CD4-positive, alpha-beta T cell (primary cell): Measurements from ENCODE around the gene PTPRF. TPM values are rescaled to one million over a fixed set of nuclear protein-coding genes. Genes with fewer than 3 reads are reported as not detected.

ENCODE experiments used
- ATAC-seq: fragments of 200-7000 bp; cut with Tn5 transposase; one replicate; pipeline ENCODE4 v1.10.0; 2022; ENCODE audit warnings: mild to moderate bottlenecking; ENCODE audit not compliant: poor library complexity
- CTCF ChIA-PET: fragments of 350-600 bp; sonication (Branson Sonifier 250); formaldehyde crosslinking; loops from one replicate; lab custom pipeline; 2021; ENCODE audit warnings: antibody characterized with exemption, inconsistent platforms; lab: Charles Lee
- POLR2A ChIA-PET: fragments of 350-600 bp; sonication (Branson Sonifier 250); formaldehyde crosslinking; loops from one replicate; lab custom pipeline; 2021; ENCODE audit warnings: antibody characterized with exemption, inconsistent platforms; lab: Charles Lee
- DNase-seq, 14 experiments: peaks; one replicate each; pipeline ENCODE4 v3.0.0-alpha.2; 2013 to 2020; ENCODE audit warnings: mixed read lengths in 2 of 14
- H3K27ac ChIP-seq, 2 donors: one replicate each; pipeline versions ENCODE4 v1.5.1 to v1.7.0; 2013; ENCODE audit warnings: low read length in 2 of 2, low read depth in 1 of 2, mild to moderate bottlenecking in 1 of 2
- H3K27me3 ChIP-seq, 2 experiments: 1 replicate in 1 of 2; 2 replicates in 1 of 2; pipeline versions ENCODE4 v1.6.1 to v1.7.0; 2013; ENCODE audit warnings: low read length in 2 of 2, control low read depth in 1 of 2, mild to moderate bottlenecking in 1 of 2, moderate library complexity in 1 of 2; ENCODE audit not compliant: insufficient read depth in 2 of 2, control insufficient read depth in 1 of 2
- H3K36me3 ChIP-seq: one replicate; pipeline ENCODE4 v1.6.1; 2013; ENCODE audit warnings: low read length, control low read depth; ENCODE audit not compliant: insufficient read depth
- H3K4me1 ChIP-seq: one replicate; pipeline ENCODE4 v1.6.1; 2013; ENCODE audit warnings: low read length, control low read depth; ENCODE audit not compliant: insufficient read depth
- H3K4me3 ChIP-seq: one replicate; pipeline ENCODE4 v1.5.1; 2013; ENCODE audit warnings: mild to moderate bottlenecking, low read length, moderate library complexity
- H3K9me3 ChIP-seq, 2 experiments: 1 replicate in 1 of 2; 2 replicates in 1 of 2; pipeline versions ENCODE4 v1.6.1 to v1.7.0; 2013; ENCODE audit warnings: low read length in 2 of 2, mild to moderate bottlenecking in 2 of 2, control low read depth in 1 of 2, moderate library complexity in 1 of 2; ENCODE audit not compliant: control insufficient read depth in 1 of 2, insufficient read depth in 1 of 2
- H3K27ac Mint-ChIP-seq: one replicate; pipeline ENCODE4 v1.8.0; 2020; ENCODE audit warnings: mixed read lengths
- H3K27me3 Mint-ChIP-seq: one replicate; pipeline ENCODE4 v1.8.0; 2021; ENCODE audit warnings: mixed read lengths
- H3K36me3 Mint-ChIP-seq: one replicate; pipeline ENCODE4 v1.8.0; 2021; ENCODE audit warnings: low read depth, mixed read lengths
- H3K4me1 Mint-ChIP-seq: one replicate; pipeline ENCODE4 v1.8.0; 2021; ENCODE audit warnings: low read depth, mixed read lengths
- H3K4me3 Mint-ChIP-seq: one replicate; pipeline ENCODE4 v1.8.0; 2020; ENCODE audit warnings: mild to moderate bottlenecking, mixed read lengths
- H3K9me3 Mint-ChIP-seq: one replicate; pipeline ENCODE4 v1.8.0; 2020; ENCODE audit warnings: mixed read lengths
- CTCF ChIP-seq: fragments of 200-600 bp; IDR thresholded peaks from one replicate; pipeline ENCODE4 v1.8.0; 2022; ENCODE audit warnings: antibody characterized with exemption, mild to moderate bottlenecking
- intact Hi-C, 2 experiments: fragments of 100-400 bp; cut with DNase I in 1 of 2; cut with micrococcal nuclease in 1 of 2; formaldehyde crosslinking; loops; one replicate each; pipeline versions ENCODE4 v1.15.1 to v1.9.0; 2023 to 2025; cut with DNase I, micrococcal nuclease
- total RNA-seq, 174 experiments: library from RNA in 2 of 174; stranded (reverse) in 2 of 174; gene quantifications; one replicate each; pipeline ENCODE4 v1.2.3 and lab custom pipeline; 2021 to 2026

The PTPRF gene
- total RNA-seq, 2 experiments from 2014 or later = 0.14 TPM

- Histone ChIP-seq H3K4me1 (no peaks in the 10 kb centered on the region), H3K36me3 (no peaks in the 10 kb centered on the region), H3K4me3 (no peak overlapping the region), H3K27me3 (peaks cover 0 to 3% of the 10 kb centered on the region in 2 experiments), H3K9me3 (no peaks in the 10 kb centered on the region), H3K27ac (no peak overlapping the region)
- TF ChIP-seq CTCF = no peak
- Mint-ChIP-seq H3K36me3 (no peaks in the 10 kb centered on the region), H3K4me1 (no peaks in the 10 kb centered on the region), H3K4me3 (no peak overlapping the region), H3K27me3 (peaks cover under 1% of the 10 kb centered on the region), H3K9me3 (no peaks in the 10 kb centered on the region), H3K27ac (no peak overlapping the region)
- intact Hi-C loops = no loop called here
- POLR2A ChIA-PET = no interaction called here
- CTCF ChIA-PET = no interaction called here
- no peak for DNase-seq
- ATAC-seq = no peak
Observed at GRCh38 chr1:43538143-43538487, 7.4 kb downstream of the PTPRF start.

- no peaks in the 10 kb centered on the region for H3K36me3 Mint-ChIP-seq
- no peaks in the 10 kb centered on the region for H3K36me3 ChIP-seq
- H3K4me3 ChIP-seq = no peak overlapping the region
- no peaks in the 10 kb centered on the region for H3K4me1 Mint-ChIP-seq
- intact Hi-C loops = no loop called here
- TF ChIP-seq CTCF = no peak
- ChIA-PET POLR2A (interaction anchor here (2.0 kb wide), 1 partner anchor 9 kb away, joined by 4 read pairs; no protein-coding TSS in a partner anchor), CTCF (no interaction called here)
- no peaks in the 10 kb centered on the region for H3K27me3 Mint-ChIP-seq
- no peak for ATAC-seq
- H3K4me1 ChIP-seq = no peaks in the 10 kb centered on the region
- H3K4me3 Mint-ChIP-seq = no peak overlapping the region
- no peaks in the 10 kb centered on the region for H3K9me3 Mint-ChIP-seq
- no peak for DNase-seq
- H3K27ac ChIP-seq = no peak overlapping the region
- H3K9me3 ChIP-seq = no peaks in the 10 kb centered on the region
- H3K27me3 ChIP-seq = no peaks in the 10 kb centered on the region
- no peak overlapping the region for H3K27ac Mint-ChIP-seq
Observed at GRCh38 chr1:43538969-43539368, 8.3 kb downstream of the PTPRF start.

GRCh38 chr1:43539726-43540434 is 9.2 kb downstream of the PTPRF start:
- DNase-seq (no peak), ATAC-seq (no peak)
- Histone ChIP-seq H3K4me3 (no peak overlapping the region), H3K9me3 (no peaks in the 10 kb centered on the region), H3K4me1 (no peaks in the 10 kb centered on the region), H3K27ac (no peak overlapping the region), H3K27me3 (no peaks in the 10 kb centered on the region), H3K36me3 (no peaks in the 10 kb centered on the region)
- H3K36me3 Mint-ChIP-seq = no peaks in the 10 kb centered on the region
- no peaks in the 10 kb centered on the region for H3K9me3 Mint-ChIP-seq
- H3K4me1 Mint-ChIP-seq = no peaks in the 10 kb centered on the region
- no peaks in the 10 kb centered on the region for H3K27me3 Mint-ChIP-seq
- POLR2A ChIA-PET = interaction anchor here (2.0 kb wide), 1 partner anchor 10 kb away, joined by 4 read pairs; no protein-coding TSS in a partner anchor
- no peak overlapping the region for H3K4me3 Mint-ChIP-seq
- H3K27ac Mint-ChIP-seq = no peak overlapping the region
- intact Hi-C loops = no loop called here
- CTCF ChIA-PET = interaction anchor here (0.6 kb wide), 1 partner anchor 369 kb away, joined by 3 read pairs; no protein-coding TSS in a partner anchor
- no peak for TF ChIP-seq CTCF
